Mesodermal cell (in vitro differentiated cells): ENCODE results near the gene CEP128.

Experiments used
- H3K27ac ChIP-seq: 2 replicates; pipeline ENCODE4 v1.7.0; 2013; ENCODE audit warnings: mild to moderate bottlenecking, low read depth, low read length, moderate library complexity; ENCODE audit not compliant: severe bottlenecking
- H3K36me3 ChIP-seq: 2 replicates; pipeline ENCODE4 v1.7.1; 2013; ENCODE audit warnings: mild to moderate bottlenecking, low read length, moderate library complexity; ENCODE audit not compliant: control insufficient read depth, insufficient read depth
- H3K4me1 ChIP-seq: one replicate; pipeline ENCODE4 v1.7.1; 2013; ENCODE audit warnings: mild to moderate bottlenecking, low read length; ENCODE audit not compliant: insufficient read depth, control insufficient read depth, poor library complexity, severe bottlenecking
- H3K4me3 ChIP-seq: 2 replicates; pipeline ENCODE4 v1.7.0; 2013; ENCODE audit warnings: low read length, control low read depth, mild to moderate bottlenecking; ENCODE audit not compliant: insufficient read depth, poor library complexity, severe bottlenecking; ENCODE audit errors: extremely low read depth
- H3K9me3 ChIP-seq: 2 replicates; pipeline ENCODE4 v1.7.1; 2013; ENCODE audit warnings: mild to moderate bottlenecking, low read length, moderate library complexity; ENCODE audit not compliant: control insufficient read depth
- WGBS, 2 experiments: methylation state at CpG; one replicate each; pipeline ENCODE4 v1.1.5; 2013; ENCODE audit warnings: missing lambda C conversion rate in 2 of 2; ENCODE audit not compliant: insufficient coverage in 2 of 2; 5-methylcytosine and 5-hydroxymethylcytosine counted together

The CEP128 gene

GRCh38 chr14:80456209-80456608 lies 485.3 kb downstream of the CEP128 start:
- Histone ChIP-seq H3K36me3 (no peaks in the 10 kb centered on the region), H3K27ac (no peak overlapping the region), H3K9me3 (peaks cover 5% of the 10 kb centered on the region), H3K4me1 (no peaks in the 10 kb centered on the region), H3K4me3 (no peak overlapping the region)
- WGBS, 2 experiments: 60 to 100% methylated on average over 1 of the region's 1 CpG

- H3K9me3 ChIP-seq: peaks cover 15% of the 10 kb centered on the region
- no peaks in the 10 kb centered on the region for H3K36me3 ChIP-seq
- no peak overlapping the region for H3K27ac ChIP-seq
- no peak overlapping the region for H3K4me3 ChIP-seq
- H3K4me1 ChIP-seq: no peaks in the 10 kb centered on the region
- WGBS, 2 experiments: 89% methylated on average over 5 of the region's 6 CpGs; no CpG with 5 or more reads in 1 of the 2 experiments
These were observed 486.5 kb downstream of the CEP128 start for GRCh38 chr14:80455031-80455430.

DNA sequence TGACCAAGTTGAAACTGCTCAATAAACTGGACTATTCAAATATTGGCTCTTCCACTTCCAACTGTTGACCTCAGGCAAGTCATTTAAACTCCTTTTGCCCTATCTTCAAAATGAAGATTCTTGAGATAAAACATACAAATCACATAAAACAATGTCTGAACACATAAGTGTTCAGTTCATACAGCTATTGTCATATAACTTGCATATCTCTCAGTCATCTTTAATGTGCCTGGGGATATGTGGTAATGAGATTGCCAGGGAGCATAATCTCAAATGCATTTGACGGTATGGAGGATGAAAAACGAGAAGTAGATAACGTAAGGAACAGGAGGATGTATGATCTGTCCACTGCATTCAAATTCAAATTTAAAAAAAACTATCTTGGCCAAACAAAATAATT lies 493.3 kb downstream of the CEP128 start:
- no peak overlapping the region for H3K4me3 ChIP-seq
- H3K36me3 ChIP-seq: no peaks in the 10 kb centered on the region
- no peaks in the 10 kb centered on the region for H3K4me1 ChIP-seq
- 100% methylated on average over 1 of the region's 3 CpGs; no CpG with 5 or more reads in 1 of the 2 experiments for WGBS, 2 experiments
- H3K9me3 ChIP-seq: peaks cover 15% of the 10 kb centered on the region
- no peak overlapping the region for H3K27ac ChIP-seq

DNA sequence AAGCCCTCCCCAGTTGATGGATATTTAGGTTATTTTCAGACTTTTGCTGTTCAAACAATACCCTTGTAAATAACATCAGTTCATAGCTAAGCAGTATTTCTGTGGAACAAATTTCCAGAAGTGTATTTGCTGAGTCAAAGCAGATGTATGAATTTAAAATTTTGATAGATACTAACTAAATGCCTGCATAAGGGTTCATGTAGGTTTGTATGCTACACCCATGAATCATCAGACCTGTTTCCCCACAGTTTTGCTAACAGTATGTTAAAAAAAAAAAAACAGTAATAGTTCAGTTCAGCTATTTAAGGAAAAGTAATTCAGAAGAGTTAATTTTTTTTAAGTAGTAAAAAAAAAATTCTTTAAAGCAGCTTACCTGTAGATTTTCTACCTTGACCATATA lies 494.1 kb downstream of the CEP128 start:
- Histone ChIP-seq H3K27ac (no peak overlapping the region), H3K4me1 (no peaks in the 10 kb centered on the region)

More for the DNA sequence above, 494.1 kb downstream of the CEP128 start:
- Histone ChIP-seq H3K9me3 (peaks cover 15% of the 10 kb centered on the region), H3K36me3 (no peaks in the 10 kb centered on the region), H3K4me3 (no peak overlapping the region)
